AG10803 (cell line): Measurements from ENCODE around the gene CHDH.

Experiments used
- DNase-seq: peaks from one replicate; pipeline ENCODE4 v3.0.0; 2010; ENCODE audit warnings: low read depth
- H3K4me3 ChIP-seq: 2 replicates; pipeline ENCODE4 v1.5.1; 2011; ENCODE audit warnings: mild to moderate bottlenecking, low read length, control low read depth
- CTCF ChIP-seq: conservative IDR thresholded peaks from 2 replicates; pipeline ENCODE4 v1.5.1; 2011; ENCODE audit warnings: mild to moderate bottlenecking, low read length, control low read depth, inconsistent platforms

Gene CHDH

GRCh38 chr3:53788038-53788437, 58.2 kb downstream of the CHDH start:
- no peak overlapping the region for H3K4me3 ChIP-seq
- no peak for TF ChIP-seq CTCF

GRCh38 chr3:53787016-53787415, 59.2 kb downstream of the CHDH start:
- TF ChIP-seq CTCF = no peak
- no peak overlapping the region for H3K4me3 ChIP-seq
- DNase-seq = no peak

More at GRCh38 chr3:53788038-53788437, 58.2 kb downstream of the CHDH start:
- DNase-seq = no peak

- TF ChIP-seq CTCF = no peak
- no peak for DNase-seq
- no peak overlapping the region for H3K4me3 ChIP-seq
These were observed 65.4 kb downstream of the CHDH start for GRCh38 chr3:53780806-53781205.

GRCh38 chr3:53780171-53780570, 66.0 kb downstream of the CHDH start:
- peak; percentile 14 for DNase-seq
- TF ChIP-seq CTCF = no peak

GRCh38 chr3:53778153-53778552, 68.1 kb downstream of the CHDH start:
- TF ChIP-seq CTCF = no peak
- no peak for DNase-seq
- no peak overlapping the region for H3K4me3 ChIP-seq

More at GRCh38 chr3:53780171-53780570, 66.0 kb downstream of the CHDH start:
- H3K4me3 ChIP-seq = no peak overlapping the region

GRCh38 chr3:53777468-53777867, 68.8 kb downstream of the CHDH start:
- no peak for DNase-seq
- H3K4me3 ChIP-seq = no peak overlapping the region
- no peak for TF ChIP-seq CTCF

- no peak overlapping the region for H3K4me3 ChIP-seq
- TF ChIP-seq CTCF = no peak
- DNase-seq = peak; percentile 96
These were observed 69.6 kb downstream of the CHDH start for GRCh38 chr3:53776494-53777101.
